SU-DHL-6 (cell line): Measurements from ENCODE around the gene AGBL4.

Experiments used
- H2AFZ ChIP-seq: fragments of 200-600 bp; sonication (generic); 2 replicates; pipeline ENCODE4 v1.6.1; 2014; ENCODE audit warnings: low read depth, mild to moderate bottlenecking, moderate library complexity, mixed read lengths, antibody characterized with exemption, low read length; ENCODE audit not compliant: severe bottlenecking
- H3F3A ChIP-seq: fragments of 200-600 bp; shearing (Covaris generic); 2 replicates; pipeline ENCODE4 v1.6.0; 2016; ENCODE audit warnings: antibody characterized with exemption, mild to moderate bottlenecking; ENCODE audit not compliant: insufficient read depth
- H3K27ac ChIP-seq: fragments of 200-600 bp; sonication (generic); 2 replicates; pipeline ENCODE4 v1.5.1; 2016; ENCODE audit warnings: low read depth, mild to moderate bottlenecking, low read length, moderate library complexity, mixed read lengths
- H3K27me3 ChIP-seq: fragments of 200-600 bp; sonication (generic), shearing (Covaris generic); 2 replicates; pipeline ENCODE4 v1.6.0; 2014; ENCODE audit warnings: mild to moderate bottlenecking, low read length
- H3K36me3 ChIP-seq: fragments of 200-600 bp; sonication (generic); 2 replicates; pipeline ENCODE4 v1.6.1; 2014; ENCODE audit warnings: mild to moderate bottlenecking, low read length, mixed read lengths
- H3K4me2 ChIP-seq: fragments of 300-600, 200-600 bp; shearing (Covaris generic), sonication (generic); 2 replicates; pipeline ENCODE4 v1.6.0; 2014; ENCODE audit warnings: low read length, low read depth, mild to moderate bottlenecking; ENCODE audit not compliant: poor library complexity, severe bottlenecking
- H3K4me3 ChIP-seq: fragments of 200-600 bp; sonication (generic); 2 replicates; pipeline ENCODE4 v1.5.1; 2014; ENCODE audit warnings: antibody characterized with exemption, low read length, mild to moderate bottlenecking, mixed read lengths; ENCODE audit not compliant: insufficient read depth, poor library complexity, severe bottlenecking
- H3K79me2 ChIP-seq: fragments of 200-600 bp; sonication (generic); 2 replicates; pipeline ENCODE4 v1.6.1; 2014; ENCODE audit warnings: mild to moderate bottlenecking, low read length, moderate library complexity; ENCODE audit not compliant: insufficient read depth
- H3K9ac ChIP-seq: fragments of 200-600 bp; sonication (generic); 2 replicates; pipeline ENCODE4 v1.7.0; 2014; ENCODE audit warnings: mild to moderate bottlenecking, low read length
- H3K9me2 ChIP-seq: fragments of 200-600 bp; sonication (generic); replicated peaks from 2 replicates; pipeline ENCODE4 v1.6.1; 2014; ENCODE audit warnings: low read length; ENCODE audit not compliant: insufficient read depth
- H3K9me3 ChIP-seq: fragments of 200-600 bp; sonication (generic); 2 replicates; pipeline ENCODE4 v1.6.1; 2014; ENCODE audit warnings: low read length, mixed read lengths; ENCODE audit not compliant: insufficient read depth
- H4K20me1 ChIP-seq: fragments of 200-600 bp; sonication (generic); 2 replicates; pipeline ENCODE4 v1.6.1; 2014; ENCODE audit warnings: low read depth, mild to moderate bottlenecking, antibody characterized with exemption, low read length, moderate library complexity, mixed read lengths
- EZH2phosphoT487 ChIP-seq: fragments of 200-600 bp; sonication (generic), shearing (Covaris generic); conservative IDR thresholded peaks from 2 replicates; pipeline ENCODE4 v1.6.1; 2018; ENCODE audit warnings: mild to moderate bottlenecking, antibody characterized with exemption, low read length, moderate library complexity, mixed read lengths
- TF ChIP-seq, protein P1 (sequence below): fragments of 200-600 bp; sonication (generic); IDR thresholded peaks from one replicate; pipeline ENCODE4 v1.5.1; 2017; ENCODE audit warnings: antibody characterized with exemption, mild to moderate bottlenecking, low read length, moderate library complexity; ENCODE audit not compliant: insufficient read depth, poor library complexity, severe bottlenecking

AGBL4 gene

DNA sequence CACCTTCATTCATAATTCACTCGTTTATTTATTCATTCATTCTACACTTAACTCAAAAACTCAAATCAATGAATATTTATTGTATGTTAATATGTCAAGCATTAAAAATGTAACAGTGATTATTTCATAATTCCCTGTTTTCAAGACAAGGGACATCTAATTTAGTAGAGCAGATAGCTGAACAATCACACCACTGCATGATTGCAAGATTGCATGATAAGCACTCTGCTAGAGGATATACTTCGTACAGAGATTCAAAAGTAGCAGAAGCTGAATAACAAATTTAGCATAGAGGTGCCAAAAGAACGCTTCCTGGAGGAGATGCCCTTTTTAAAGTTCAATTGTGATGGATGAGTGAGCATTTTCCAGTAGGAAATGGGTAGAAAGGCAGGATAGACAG lies 1056.4 kb downstream of the AGBL4 start:
- no peak overlapping the region for H3K4me3 ChIP-seq
- H3K9me2 ChIP-seq: no peaks in the 10 kb centered on the region
- H3K4me2 ChIP-seq: no peak overlapping the region
- no peak overlapping the region for H3K27ac ChIP-seq
- no peak overlapping the region for H2AFZ ChIP-seq
- no peak overlapping the region for H3K9ac ChIP-seq
- H3K27me3 ChIP-seq: no peaks in the 10 kb centered on the region
- H3K79me2 ChIP-seq: no peaks in the 10 kb centered on the region
- no peaks in the 10 kb centered on the region for H3F3A ChIP-seq
- H3K36me3 ChIP-seq: no peaks in the 10 kb centered on the region
- no peak for TF ChIP-seq EZH2phosphoT487
- TF ChIP-seq, protein P1, sequence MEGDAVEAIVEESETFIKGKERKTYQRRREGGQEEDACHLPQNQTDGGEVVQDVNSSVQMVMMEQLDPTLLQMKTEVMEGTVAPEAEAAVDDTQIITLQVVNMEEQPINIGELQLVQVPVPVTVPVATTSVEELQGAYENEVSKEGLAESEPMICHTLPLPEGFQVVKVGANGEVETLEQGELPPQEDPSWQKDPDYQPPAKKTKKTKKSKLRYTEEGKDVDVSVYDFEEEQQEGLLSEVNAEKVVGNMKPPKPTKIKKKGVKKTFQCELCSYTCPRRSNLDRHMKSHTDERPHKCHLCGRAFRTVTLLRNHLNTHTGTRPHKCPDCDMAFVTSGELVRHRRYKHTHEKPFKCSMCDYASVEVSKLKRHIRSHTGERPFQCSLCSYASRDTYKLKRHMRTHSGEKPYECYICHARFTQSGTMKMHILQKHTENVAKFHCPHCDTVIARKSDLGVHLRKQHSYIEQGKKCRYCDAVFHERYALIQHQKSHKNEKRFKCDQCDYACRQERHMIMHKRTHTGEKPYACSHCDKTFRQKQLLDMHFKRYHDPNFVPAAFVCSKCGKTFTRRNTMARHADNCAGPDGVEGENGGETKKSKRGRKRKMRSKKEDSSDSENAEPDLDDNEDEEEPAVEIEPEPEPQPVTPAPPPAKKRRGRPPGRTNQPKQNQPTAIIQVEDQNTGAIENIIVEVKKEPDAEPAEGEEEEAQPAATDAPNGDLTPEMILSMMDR: no peak
- no peaks in the 10 kb centered on the region for H3K9me3 ChIP-seq
- H4K20me1 ChIP-seq: no peaks in the 10 kb centered on the region

DNA sequence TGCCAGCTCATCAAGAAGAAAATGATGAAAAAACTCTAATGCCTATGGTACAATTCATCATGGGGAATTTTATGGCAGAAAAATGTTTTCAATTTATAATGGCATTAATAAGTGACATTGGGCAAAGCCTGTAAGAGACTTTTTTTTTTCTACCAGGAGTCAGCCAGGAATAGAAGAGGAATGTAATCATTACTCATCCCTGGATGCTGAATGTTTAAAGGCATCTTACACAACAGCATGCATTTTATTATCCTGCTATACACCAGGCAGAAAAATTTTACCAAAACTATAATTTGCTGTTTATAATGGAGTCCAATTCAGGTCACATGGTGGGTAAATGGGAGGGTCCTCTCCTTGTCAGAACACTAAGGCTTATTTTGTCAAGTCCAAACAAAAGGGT lies 1057.2 kb downstream of the AGBL4 start:
- Histone ChIP-seq H3K36me3 (no peaks in the 10 kb centered on the region), H3K79me2 (no peaks in the 10 kb centered on the region), H4K20me1 (no peaks in the 10 kb centered on the region), H3K9me2 (no peaks in the 10 kb centered on the region), H3K27ac (no peak overlapping the region), H3K4me3 (no peak overlapping the region), H3K27me3 (no peaks in the 10 kb centered on the region), H3K9ac (no peak overlapping the region), H3K9me3 (no peaks in the 10 kb centered on the region), H3F3A (no peaks in the 10 kb centered on the region), H3K4me2 (no peak overlapping the region), H2AFZ (no peak overlapping the region)
- no peak for TF ChIP-seq EZH2phosphoT487
- TF ChIP-seq, protein P1: no peak

- H3K9me2 ChIP-seq: no peaks in the 10 kb centered on the region
- TF ChIP-seq, protein P1: no peak
- TF ChIP-seq EZH2phosphoT487: no peak
Observed at GRCh38 chr1:48960320-48960719, 1063.4 kb downstream of the AGBL4 start.

GRCh38 chr1:48955774-48956173 lies 1068.0 kb downstream of the AGBL4 start:
- H4K20me1 ChIP-seq: no peaks in the 10 kb centered on the region
- H3K27me3 ChIP-seq: no peaks in the 10 kb centered on the region
- no peak overlapping the region for H3K9ac ChIP-seq
- no peak overlapping the region for H3K4me2 ChIP-seq
- TF ChIP-seq, protein P1: no peak
- TF ChIP-seq EZH2phosphoT487: no peak
- H3K36me3 ChIP-seq: no peaks in the 10 kb centered on the region
- H3K27ac ChIP-seq: no peak overlapping the region
- H2AFZ ChIP-seq: no peak overlapping the region
- H3K9me3 ChIP-seq: no peaks in the 10 kb centered on the region
- H3K79me2 ChIP-seq: no peaks in the 10 kb centered on the region
- no peaks in the 10 kb centered on the region for H3F3A ChIP-seq
- H3K4me3 ChIP-seq: no peak overlapping the region
- no peaks in the 10 kb centered on the region for H3K9me2 ChIP-seq

More at GRCh38 chr1:48960320-48960719, 1063.4 kb downstream of the AGBL4 start:
- Histone ChIP-seq H3K27me3 (no peaks in the 10 kb centered on the region), H3K4me3 (no peak overlapping the region), H3F3A (no peaks in the 10 kb centered on the region), H3K9ac (no peak overlapping the region), H3K36me3 (no peaks in the 10 kb centered on the region), H2AFZ (no peak overlapping the region), H4K20me1 (no peaks in the 10 kb centered on the region), H3K9me3 (no peaks in the 10 kb centered on the region), H3K79me2 (no peaks in the 10 kb centered on the region), H3K4me2 (no peak overlapping the region), H3K27ac (no peak overlapping the region)
